GM19351 (cell line): ENCODE data around the gene TSSK2.

Experiments
- ATAC-seq: cut with Tn5 transposase; IDR thresholded peaks from one replicate; pipeline ENCODE4 v1.9.1; 2021; ENCODE audit warnings: mild to moderate bottlenecking, moderate library complexity; ENCODE audit not compliant: unreplicated experiment

The TSSK2 gene

DNA sequence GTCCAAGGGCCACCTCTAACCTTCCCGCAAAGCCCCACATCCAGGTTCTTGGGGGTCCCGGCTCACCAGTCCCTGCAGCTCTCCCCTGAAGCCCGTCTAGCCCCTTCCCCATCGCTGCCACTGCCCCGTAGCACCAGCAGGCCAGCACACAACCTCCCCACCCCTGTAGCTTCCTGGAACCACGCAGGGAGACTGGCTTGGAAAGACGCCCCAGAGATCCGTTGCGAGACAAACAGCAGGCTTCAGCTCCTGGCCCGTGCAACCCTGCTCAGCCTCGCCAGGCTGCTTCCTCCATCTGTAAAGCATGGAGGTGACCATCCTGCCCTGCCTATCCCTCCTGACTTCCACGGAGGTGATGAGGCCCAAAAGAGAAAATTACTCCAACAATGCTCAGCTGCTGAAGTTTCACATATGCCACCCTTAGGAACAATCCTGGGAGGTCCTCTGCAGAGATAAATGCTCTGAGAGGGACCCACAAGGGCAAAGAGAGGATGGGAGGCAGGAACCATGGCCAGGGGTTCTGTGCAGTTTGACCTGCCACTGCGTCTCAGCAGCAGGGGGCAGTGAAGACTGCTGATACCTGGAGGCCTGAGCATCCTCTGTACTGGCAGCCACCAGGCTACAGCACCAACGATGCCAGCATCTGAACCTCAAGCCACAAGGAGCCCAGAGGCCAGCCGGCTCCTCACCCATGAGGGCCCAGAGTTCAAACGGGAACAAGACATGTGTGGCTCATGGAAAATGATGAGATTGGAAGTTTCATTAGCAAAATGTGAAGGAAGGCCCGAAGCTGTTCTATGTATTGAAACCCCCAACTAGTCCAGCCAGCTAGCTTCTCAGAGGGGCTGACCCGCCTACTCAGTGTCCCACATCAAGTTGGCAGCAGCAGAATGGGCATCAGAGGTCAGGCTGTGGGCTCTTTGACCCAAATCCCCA is 25.0 kb upstream of the TSSK2 start:
- no peak for ATAC-seq

DNA sequence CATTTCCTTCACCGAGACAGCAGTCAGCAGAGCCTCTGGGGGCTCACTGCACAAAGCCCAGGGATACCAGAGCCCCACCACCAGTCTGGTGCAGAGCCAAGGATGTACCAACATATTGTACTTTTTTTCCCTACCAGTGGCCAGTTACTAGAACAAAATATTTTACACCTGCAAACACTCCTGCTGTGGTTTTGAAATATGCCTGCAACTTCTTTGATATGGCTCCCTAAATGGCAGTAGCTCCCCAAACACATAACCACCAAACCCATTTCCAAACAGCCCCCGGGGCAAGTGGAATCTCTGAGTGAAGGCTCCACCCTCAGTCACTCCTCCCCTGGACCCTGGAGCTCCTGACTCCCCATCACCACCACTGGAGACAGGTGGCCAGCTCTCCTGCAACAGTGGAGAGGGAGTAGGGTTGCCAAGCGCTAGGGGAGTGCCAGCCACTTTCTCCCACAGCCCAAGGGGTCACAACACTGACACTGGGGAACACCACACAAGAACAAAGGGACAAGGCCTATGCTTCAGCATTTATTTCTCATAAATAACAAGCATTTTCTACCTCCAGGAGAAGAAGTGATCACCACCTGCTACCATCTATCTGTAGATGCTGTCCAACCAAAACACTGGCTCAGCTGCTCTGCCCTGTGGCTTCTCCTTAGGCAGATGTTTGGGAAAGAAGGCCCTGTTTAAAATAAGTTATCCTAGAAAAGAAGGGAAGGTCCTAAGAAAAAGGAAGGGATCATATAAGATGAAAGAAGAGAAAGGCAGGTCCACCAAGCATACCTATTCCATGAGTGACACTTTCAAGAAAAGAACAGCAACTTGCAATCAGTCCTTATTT is 24.0 kb upstream of the TSSK2 start:
- no peak for ATAC-seq

DNA sequence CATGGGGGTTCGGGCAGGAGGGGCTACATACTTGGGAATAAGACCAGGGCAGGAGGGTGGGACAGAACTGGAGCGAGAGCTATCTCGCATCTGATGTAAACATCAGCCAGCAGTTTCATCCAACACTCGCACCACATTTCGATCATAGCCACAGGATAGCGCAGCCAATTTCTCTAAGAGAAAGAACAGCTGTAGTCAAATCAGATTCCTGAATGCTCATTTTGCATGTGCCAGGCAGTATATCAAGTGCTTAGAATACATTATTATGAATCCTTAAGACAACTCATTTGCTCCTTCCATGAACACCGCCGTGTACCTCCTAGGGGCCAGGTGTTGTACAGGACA is 23.4 kb upstream of the TSSK2 start:
- no peak for ATAC-seq

DNA sequence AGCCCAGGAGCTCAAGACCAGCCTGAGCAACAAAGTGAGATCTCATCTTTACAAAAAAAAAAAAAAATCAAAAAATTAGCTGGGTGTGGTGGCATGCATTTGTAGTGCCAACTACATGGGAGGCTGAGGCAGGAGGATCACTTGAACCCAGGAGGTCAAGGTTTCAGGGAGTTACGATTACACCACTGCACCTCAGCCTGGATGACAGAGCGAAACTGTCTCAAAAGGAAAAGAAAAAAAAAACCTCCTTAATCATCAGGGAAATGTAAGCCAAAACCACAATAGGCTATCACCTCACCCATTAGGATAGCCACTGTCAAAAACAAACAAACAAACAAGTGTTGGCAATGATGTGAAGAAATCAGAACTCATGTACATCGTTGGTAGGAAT is 22.3 kb upstream of the TSSK2 start:
- ATAC-seq, result no peak

DNA sequence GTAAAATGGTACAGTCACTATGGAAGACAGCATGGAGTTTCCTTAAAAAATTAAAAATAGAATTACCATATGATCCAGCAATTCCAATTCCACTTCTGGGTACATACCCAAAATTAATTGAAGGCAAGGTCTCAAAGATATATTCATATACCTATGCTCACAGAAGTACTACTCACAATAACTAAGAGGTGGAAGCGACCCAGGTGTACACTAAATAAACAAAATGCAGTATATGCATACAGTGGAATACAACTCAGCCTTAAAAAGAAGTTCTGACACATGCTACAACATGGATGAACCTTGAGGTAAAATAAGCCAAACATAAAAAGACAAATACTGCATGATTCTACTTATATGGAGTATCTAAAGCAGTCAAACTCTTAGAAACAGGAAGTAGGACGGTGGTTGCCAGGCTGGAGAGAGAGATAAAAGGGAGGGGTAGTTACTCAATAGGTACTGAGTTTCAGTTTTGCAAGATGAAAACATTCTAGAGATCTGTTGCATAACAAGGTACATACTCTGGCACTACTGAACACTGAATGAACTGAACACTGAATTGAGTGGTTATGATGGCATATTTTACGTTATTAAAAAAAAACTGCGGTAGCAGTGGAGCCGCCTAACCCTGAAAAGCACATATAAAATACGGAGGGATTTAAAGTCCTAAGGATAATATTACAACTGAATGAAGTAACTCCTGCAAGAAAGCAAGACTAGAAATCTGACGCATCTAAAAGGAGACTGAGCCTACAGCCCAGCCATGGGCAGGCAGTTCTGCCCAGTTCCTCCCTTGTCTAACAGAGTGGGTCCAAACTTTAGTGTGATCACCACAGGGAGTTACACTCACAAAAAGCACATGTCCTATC is 21.7 kb upstream of the TSSK2 start:
- peak; percentile 77 for ATAC-seq

DNA sequence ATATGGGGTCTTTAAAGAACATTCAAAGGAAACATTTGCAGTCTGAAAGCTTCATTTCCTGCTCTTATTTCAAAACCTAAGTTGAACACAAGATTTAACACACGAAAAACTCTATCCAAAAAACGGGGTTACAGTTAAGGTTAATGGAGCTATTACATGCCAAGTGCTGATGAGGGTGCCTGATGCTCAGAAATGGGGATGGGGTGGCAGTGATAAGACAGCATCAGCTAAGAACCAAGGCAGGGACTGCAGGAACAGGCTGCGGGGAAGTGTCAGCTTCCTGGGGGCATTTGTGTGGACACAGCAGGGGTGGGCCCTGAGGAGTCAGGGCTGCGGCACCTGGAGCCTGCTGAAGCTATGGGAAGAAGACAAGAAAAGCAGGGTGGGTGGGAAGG is 21.0 kb upstream of the TSSK2 start:
- no peak for ATAC-seq

DNA sequence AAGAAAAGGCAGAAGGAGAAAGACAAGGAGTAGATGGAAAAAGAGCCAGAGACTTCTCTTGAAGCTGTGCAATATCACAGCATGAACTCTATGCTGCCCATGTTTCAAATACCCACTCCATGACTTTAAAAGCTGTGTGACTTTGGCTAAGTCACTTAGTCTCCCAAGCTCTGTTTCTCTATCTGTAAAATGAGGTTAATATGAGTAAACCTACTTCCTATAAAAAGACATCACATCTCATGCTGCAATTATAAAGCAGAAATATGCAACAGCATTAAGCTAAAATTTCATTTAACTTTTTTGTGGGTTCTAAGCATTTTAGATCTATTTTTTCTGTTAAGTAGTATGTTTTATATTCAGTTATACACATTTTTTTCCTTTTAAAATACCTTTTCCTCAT is 20.5 kb upstream of the TSSK2 start:
- no peak for ATAC-seq

DNA sequence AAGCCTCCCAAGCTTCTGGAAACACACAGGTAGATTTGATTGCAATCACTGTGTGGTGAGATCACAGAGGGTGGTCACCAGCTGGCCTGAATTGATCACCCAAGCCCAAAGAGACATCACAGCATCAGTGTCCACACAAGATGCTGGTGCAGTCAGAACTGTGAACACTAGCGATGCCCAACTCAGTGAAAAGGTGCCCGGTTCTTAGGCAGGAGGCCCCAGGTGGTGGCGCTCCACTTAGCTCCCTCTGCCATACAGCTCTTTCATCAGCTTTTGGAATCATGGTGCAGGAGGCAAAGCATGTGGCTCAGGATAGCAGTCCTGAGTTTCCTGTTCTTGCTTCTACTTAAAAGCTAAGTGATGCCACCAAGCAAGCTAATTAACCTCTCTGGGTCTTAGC is 20.0 kb upstream of the TSSK2 start:
- no peak for ATAC-seq

DNA sequence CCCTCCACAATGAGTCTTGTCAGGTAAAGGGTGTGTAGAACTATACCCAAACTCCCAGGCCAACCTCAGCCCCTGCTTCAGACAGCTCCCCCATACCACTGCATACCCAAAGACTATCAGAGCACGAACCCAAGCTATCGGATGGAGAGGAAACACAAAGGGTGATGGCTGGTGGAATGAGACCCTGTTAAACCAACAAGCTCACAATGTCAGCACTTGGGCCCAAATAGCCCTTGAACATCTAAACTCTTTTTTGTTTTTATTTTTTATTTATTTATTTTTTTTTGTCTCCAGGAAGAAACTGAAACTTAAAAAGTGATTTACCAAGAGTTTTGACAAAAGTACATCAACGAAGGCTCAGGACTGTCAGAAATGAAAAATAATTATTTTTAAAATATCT is 19.5 kb upstream of the TSSK2 start:
- no peak for ATAC-seq

DNA sequence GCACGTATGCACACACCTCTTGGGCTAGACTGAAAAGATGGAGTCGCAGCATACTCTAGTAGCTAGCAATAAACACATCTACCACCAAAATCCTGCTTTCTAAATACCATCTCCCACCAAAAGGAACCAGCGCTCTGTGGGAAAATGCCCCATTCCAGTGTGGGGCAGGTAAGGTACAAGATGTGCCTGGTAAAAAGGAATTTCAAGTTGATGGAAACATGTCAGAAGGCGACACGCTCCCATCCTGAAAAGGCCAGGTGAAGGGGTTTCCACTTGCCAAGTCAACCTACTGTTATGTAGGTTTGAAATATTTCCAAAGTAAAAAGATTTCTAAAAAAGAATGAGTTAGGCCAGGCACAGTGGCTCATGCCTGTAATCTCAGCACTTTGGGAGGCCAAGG is 17.7 kb upstream of the TSSK2 start:
- ATAC-seq, result no peak

DNA sequence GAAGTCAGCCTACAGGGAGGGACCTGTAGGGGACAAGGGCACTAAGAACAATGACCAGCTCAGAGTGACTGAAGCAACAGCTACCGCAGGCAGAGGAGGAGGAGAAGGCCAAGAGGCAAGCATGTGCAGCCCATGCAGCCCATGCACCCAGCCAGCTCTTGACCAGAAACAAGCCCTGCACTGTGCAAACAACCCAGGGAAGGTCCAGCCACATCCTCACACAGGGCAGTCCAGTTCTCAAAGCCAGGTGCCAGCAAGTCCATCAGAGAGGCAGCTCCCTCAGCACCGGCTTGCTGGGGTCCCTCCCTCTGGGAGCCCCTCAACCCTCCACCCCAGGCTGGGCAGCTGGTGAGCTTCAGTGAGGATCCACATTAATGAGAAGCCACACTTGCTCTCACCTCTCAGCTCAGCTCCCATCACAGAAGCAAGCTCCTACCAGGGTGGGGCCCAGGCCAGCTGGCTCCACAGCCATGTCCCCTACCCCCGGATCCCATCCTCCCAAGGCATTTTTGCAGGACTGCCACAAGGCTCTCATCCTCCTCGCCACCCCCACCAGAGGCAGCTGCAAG is 16.0 kb upstream of the TSSK2 start:
- no peak for ATAC-seq

DNA sequence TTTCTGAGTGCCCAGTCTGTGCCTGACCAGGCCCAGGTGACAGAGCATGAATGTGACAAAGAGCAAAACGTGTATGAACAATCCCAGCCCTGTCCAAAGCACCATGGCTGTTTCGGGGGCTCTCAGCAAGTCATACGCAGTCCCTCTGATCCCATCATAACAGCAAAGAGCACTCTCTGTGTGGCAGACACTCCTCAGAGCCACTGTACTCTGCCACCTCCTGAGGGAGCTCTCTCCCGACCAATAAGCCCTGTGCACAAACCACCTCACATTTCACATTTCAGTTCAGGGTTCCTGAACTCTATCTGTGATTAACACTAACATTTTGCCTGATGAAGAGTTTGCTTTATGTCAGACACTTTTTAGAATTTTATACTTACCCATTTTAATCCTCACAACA is 15.5 kb upstream of the TSSK2 start:
- ATAC-seq, result no peak

DNA sequence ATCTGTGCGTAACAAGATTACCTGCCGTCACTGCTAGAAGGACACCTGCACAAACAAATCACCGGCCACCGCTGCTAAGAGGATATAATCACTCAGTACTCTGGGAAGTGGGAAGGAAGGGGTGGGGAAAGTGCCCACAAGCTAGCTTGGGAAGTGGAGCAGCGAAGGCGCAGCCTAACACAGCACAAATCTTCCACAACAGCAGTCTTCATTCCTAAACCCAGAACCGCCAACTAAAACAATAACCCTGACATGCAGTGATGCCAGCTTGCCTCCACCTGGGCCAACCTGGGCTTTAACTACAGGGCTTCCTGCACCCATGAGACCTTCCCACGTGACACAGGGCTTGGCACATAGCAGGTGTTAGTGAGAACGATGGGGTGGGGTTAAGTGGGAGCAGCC is 14.0 kb upstream of the TSSK2 start:
- ATAC-seq, result no peak

DNA sequence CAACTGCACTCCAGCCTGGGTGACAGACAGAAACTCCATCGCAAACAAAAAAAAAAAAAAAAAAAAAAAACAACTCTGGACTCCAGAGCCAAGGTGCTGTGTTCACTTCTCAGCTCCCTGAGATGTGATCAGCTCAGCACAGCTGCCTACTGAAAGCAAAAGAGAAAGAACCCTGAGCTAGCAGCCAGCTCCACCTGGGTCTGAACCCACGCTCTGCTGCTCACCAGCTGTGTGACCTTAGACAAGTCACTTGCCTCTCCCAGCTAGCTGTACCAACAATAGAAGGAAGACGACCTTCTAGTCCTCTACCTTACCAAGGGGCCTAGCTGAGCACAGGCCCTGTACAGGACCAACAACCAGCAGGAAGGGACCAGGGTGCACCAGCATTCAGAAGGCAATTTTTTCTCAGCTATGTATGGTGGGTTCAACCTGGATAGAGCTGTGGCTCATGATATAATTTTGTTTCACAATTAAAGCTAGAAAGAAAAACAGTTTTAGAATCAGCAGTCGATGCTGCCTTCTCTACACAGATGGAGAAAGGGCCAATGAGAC is 12.7 kb upstream of the TSSK2 start:
- peak; percentile 43 for ATAC-seq

DNA sequence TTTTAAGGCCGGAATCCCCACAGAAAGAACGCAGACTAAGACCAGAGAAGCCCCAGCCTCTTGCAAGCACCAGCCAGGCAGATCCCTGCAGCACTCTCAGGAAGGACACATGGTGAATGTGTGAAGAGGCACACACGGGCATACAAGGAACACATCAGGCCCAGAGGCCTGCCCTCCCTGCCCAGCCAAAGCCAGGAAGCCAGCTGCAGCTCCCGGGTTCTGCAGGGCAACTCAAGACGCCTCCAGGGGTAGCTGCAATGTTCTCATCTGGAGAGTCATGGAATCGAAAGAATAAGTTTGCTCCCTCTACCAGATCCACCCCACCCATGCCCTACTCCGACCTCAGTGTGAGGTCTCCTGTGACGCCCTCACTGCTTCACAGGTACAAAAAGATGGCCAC is 11.2 kb upstream of the TSSK2 start:
- ATAC-seq, result no peak

DNA sequence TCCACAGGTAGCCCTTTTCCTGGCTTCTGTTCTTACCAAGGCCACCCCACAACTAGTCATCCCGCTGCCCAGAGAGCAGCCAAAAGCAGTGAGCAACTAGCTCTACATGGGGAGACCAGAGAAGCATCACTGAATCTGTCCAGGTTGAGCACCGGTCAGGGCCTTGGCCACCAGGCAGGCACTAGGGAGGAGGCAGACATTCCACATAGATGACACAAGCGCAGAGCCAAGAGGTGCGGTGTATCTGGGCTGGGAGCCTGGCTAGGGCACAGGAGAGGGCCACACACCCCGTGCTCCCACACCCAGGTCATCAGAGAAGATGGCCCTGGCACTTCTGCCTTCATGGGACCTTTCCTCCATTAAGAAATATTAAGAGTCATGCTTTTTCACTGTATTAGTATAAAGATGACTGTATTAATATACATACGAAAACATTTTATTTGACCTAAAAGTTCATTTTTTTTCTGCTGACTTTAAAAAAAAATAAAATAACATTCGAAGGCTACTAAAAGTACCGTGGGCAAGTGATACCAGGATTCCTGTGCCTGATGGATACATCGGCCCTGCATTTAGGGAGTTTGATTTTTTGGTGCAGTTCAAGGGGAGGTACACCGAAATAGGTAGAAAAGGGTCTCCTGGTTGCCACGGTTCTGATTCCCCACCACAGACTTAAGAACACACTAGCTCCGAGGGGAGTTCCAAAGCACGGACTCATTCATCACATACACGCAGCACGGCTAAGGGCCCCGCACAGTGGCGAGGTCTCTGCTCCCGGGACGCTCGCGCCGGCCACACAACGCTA is 10.1 kb upstream of the TSSK2 start:
- ATAC-seq, result no peak

DNA sequence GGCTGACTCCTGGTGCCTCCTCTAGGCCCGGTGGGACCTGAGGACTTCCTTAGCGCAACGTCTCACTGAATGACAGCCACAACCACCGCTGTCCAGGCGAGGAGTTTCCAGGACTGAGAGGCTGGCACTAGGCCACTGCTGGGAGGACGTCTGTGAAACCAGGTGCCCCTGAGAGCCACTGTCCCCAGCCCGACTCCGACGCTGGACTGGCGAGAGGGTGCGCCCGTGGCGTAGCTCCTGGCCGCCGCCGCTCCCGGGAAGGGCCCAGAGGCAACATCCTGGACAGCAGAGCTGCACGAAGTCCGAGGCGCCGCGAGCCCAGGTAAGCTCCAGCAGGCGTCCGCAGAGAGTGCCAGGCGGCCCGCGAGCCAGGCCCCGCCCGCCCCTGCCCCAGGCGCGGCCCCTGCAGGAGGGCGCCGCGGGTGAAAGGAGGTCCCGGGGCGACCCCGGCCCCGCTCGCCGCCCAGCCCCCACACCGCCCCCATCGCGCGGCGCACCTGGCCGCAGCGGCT is 9.4 kb upstream of the TSSK2 start:
- peak; percentile 21 for ATAC-seq

DNA sequence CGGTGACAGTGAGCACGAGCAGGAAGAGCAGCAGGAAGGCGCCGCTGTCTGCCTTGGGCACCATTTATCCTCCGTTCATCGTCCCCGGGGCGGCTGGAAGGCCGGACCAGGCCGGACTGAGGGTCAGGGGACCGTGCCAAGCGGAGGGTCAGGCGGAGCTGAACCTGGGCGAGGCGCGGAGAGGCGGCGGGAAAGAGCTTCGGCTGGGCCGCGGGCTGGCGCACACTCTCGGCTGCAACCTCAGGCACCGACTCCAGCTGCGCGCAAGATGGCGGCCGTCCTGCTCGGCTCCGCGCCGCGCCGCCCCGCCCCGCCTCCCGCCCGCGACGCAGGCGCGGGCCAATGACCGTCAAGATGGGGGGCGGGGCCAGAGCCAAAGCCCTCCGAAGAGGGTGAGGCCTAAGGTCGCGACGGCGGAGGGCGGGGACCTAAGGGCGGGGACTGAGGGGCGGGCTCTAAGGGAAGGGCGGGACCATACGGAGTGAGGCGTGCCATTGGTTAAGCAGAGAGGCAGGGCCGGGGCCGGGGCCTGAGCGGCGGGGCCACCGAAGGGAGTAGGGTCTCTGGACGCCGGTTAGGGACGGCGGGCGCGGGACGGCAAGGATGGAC is 8.9 kb upstream of the TSSK2 start, which contains the start of gene DGCR2:
Gene DGCR2 (minus strand): TSS at position 270 of the 609 bp plus-strand sequence. CDS start 206 bp downstream, at position 64.
- ATAC-seq, result peak; percentile 80
